GM21526 (cell line): ENCODE measurements around the gene NMNAT2.

ENCODE experiments used
- ATAC-seq: cut with Tn5 transposase; IDR thresholded peaks from one replicate; pipeline ENCODE4 v1.9.1; 2021; ENCODE audit warnings: moderate library complexity; ENCODE audit not compliant: unreplicated experiment, low FRiP score

NMNAT2 gene

DNA sequence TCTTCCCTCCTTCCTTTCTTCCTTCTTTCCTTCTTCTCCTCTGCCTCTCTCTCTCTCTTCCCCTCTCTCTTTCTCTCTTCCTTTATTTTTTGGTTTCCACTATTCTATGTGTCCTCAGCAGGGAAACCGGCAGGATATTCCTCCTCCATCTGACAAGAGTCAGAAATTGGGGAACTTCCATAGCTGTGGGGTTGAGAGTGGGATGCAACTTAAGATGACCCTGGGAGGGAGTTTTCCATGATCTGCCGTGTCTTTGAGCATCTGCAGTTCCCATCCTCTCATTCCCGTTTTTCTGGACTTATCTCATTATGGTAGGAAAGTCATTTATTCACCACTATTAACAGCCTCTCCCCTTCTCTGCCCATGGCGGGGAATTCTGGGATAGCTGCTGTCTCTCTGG lies 98.6 kb downstream of the NMNAT2 start:
- no peak for ATAC-seq

DNA sequence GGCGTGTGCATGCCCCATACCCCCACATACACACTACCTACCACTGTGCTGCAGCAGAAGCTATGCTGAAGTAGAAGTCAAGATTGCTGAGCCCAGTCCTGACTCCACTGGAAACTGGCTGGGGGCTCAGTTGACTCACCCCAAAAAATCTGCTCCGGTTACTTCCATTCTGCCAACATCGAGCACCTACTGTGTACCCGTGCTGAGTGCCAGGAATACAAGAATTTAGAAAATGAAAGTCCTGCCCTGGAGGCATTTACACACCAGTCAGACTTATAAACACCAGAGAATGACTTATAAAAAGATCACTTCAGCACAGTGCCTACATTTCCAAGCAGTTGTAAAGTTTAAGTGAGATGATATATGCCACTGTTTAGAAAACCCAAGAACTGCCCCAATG lies 99.1 kb downstream of the NMNAT2 start:
- ATAC-seq, result no peak

DNA sequence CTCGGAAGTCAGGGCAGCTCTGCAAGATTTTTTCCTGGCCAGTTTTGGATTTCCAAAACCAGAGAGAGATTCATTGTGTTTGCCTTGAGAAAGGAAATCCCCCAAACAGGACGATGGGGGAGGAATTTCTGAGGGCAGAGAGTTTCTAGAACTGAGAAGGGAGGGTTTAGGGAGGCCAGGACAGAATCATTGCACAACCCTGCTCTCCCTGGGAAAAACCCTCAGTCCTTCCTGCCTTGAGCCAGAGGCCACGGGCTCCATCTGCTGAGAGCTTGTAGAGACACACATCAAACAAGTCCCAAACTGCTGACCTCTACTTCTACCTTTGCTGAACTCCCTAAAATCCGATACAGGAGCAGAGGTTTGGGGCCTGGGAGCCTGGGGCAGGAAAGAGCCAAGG lies 99.7 kb downstream of the NMNAT2 start:
- no peak for ATAC-seq

DNA sequence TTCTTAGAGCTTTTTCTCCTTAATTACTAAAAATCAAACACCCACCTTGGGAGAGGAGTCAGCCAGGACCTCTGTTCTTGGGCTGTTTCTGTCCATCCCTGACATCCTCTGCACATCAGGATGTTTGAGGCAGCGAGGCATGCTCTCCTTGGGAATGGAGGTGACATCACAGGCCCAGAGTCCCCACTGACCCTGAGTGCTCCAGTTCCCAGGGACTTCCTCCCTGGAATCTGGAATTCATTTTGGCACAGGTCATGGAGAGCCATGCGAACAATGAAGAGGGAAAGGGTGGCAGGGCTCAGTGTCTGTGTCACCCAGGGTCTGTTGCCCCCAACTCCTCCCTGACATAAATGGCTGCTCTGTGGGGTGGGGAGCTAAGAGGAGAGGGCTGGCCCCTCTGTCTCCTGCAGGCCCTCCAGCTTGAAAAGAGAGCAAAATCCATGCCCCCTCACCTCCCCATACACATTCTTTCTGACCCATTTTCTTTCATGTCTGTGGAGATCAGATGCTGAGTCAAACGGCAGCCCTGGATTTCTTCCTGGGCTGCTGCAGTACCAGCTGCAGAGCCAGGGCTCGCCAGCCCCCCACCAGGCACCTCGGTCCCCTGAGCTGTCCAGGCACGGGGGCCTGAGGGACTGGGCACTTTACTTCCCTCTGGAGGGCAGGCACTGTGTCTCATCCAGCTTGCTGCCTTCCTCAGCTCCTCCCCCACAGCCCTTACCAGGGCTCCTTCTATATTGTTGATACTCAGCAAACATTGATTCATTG lies 102.0 kb downstream of the NMNAT2 start:
- no peak for ATAC-seq

DNA sequence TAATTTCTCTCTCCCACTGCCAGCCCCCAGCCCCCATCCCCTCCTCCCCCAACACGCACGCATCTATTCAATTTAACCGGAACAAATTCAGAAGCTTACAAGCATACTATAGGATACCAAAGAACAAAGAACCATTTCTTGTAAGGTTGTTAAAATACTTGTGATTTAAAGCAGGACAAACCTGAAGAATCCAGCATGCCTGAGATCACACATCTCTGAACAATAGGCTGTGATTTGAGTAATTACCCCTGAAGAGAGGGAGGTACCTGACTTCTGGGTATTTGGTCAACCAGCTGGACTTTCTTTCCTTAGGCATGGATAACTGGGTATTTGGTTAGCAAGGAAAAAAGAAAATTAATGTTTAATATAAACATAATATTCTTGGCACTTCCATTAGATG lies 105.1 kb downstream of the NMNAT2 start:
- ATAC-seq, result no peak

DNA sequence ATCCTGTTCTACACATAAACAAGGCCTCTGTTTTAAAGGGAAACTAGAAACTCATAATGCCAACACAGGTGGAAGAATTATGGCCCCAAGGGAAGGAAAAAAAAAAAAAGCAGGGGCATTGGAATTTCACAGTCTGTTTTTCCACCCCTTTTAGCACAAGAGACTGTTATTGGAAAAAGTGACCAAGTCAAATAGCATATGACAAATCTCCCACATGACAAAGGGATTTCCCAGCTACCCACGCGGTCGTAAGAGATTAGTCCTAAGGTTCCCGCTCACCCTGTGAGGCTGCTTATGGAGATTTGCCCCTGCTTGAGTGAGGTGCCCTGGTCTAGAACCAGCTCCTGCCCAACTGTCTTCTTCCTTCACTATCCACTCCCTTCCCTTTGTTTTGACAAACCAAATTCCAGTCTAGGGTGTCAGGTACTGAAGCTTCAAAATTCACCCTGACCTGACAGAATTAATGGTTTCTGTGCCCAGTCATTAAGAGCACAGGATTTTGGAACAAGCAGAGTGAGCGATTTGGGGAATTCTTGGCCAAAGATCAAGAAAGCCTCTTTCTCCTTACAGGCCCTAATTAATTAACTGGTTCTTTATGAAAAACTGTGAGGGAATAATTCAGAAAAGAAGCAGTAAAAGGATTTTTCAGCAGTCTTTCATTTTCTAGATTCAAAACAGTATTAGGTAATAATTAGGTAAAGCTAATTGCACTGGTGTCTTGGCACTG lies 107.3 kb downstream of the NMNAT2 start:
- no peak for ATAC-seq

DNA sequence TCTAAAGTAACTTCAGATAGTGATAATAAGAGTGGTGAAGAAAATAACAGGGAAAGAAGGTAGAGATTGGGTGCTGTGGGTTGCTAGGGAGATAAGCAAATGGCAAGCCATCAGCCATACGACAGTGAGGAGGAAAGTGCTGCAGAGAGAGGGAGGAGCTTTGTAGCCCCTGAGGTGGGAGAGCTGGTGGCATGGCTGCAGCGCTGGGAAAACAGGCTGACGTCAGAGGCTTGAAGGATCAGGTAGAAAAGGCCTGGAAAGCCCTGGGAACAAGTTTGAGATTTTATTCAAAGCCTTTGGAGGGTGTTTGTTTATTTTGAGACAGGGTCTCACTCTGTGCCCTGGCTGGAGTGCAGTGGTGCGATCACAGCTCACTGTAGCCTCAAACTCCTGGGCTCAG lies 109.5 kb downstream of the NMNAT2 start:
- ATAC-seq, result no peak

DNA sequence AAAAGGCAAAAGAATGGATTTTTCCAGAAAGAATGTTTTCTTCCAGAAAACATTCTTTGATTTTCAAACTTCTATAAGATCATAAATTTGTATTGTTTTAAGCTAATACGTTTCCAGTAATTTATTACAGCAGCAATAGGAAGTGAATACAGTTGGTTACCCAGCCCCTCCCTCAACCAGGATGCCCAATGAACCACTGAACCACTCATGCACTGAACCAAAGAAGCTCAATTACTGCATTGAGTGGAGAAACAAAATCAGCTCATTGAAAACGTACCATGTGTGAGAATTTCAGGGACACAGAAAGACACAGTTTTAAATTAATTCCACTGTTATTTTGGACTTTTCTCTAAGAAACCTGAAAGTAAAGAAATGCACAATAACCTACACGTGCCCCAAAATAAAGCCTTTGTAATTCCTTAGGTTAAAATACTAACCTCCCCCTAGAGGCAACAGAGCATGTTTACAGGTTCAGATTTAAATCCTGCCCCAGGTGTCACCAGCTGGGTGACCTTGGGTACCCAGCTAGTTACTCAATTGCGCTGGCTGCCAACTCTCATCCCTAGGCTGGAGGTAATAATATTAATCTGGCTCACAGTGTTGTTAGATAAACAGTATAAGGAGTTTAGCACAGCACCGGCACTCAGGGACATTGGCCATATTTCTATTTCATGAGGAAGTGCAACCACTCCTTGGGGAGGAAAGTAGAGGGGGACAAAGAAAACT lies 111.7 kb downstream of the NMNAT2 start:
- no peak for ATAC-seq

DNA sequence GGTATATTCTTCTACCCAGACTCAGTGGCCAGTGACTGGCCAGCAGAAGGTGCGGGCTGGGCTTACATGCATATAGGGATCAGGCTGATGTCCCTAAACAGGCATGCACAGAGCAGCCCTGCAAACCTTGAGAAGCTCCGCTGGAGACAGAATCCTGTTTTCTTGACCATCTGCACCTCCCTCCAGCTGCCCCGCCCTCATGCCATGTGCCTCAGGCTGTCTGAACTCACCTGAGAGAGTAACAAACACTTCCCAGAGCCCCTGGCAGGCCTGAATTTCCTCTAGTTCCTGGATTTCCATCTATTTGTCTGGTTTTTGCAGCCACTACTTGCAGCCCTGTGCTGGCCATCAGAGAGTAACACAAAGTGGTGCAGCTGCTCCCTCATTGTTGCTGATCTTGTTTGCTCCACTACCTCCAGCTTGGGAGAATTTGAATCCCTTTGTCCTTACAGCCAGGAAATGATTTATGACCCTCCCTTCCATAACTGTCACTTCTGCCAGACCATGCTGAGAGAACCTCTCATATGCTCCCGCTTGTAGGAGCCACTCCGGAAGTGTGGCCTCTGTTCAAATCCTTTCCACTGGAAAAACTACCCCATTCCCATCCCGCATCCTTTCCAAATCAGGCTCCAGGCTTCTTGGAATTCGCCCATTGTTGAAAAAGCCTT lies 113.6 kb downstream of the NMNAT2 start:
- ATAC-seq, result no peak

DNA sequence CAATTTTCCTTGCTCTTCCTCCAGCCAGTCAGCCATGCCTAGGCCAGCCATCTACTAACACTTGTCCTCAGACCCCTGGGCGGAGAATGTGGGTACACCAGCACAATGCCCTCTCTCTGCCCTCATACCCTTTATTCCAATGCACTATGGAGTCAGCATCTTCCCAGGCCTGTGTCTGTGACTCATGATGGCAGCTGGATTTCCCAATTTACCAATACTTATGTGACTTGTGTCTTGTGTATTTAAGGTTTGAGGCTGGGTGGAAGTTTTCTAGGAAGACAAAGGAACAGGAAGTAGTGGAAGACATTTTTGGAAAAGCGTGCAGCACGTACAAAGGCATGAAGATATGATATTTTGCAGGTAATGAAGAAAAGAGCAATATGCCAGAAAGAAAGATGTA lies 114.3 kb downstream of the NMNAT2 start:
- no peak for ATAC-seq

DNA sequence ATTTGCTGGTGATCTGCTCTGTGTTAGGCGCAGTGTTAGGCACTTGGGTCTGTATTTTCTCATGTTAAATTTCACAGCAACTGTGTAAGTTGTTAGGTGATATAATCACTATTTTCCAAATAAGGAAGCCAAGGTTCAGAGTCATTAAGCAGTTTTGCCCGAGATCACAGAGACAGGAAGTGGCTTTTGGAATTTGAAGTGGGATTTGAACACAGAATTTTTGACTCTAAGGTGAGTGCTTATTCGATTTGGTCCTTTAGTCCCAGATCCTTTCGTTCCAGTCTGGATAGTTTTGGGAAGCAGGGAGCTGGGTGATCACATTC lies 114.9 kb downstream of the NMNAT2 start:
- no peak for ATAC-seq

DNA sequence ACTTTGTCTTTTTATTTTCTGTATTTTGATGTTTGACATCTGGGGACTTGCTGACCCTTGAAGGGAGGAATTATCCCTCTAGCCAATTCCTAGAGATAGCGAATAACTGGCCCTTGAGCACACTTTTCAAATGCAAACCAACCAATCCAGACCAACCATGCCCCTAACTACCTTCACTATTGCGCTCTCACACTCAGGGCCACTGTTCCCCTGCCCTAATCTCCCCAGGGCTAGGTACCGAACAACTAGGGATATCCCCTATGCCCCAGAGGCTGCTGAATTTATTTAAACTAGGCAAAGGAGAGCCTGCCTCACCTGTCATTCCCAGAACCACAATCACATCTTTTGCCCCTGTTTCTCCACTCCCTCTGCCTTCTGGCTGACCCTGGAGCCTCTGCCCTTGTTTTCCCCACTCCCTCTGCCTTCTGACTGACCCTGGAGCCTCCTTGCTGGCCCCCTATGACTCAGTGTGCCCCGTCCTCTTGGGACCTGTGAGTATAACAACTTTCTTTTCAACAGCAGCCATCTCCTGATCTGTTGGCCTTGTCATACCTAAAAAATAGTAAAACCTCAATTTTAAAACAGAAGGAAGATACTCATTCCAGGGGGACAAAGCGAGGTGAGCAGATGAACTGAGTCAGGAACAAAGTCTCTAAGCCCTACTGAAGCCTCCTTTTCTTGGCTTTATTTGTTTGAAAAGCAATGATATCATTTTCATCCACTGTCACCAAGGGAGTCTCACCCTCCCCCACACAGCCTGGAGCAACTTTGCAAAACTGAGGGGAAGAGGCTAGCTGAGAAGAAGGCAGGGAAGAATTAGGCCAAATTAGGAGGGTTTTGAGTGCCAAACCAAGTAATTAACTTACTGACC lies 115.5 kb downstream of the NMNAT2 start:
- ATAC-seq, result no peak

DNA sequence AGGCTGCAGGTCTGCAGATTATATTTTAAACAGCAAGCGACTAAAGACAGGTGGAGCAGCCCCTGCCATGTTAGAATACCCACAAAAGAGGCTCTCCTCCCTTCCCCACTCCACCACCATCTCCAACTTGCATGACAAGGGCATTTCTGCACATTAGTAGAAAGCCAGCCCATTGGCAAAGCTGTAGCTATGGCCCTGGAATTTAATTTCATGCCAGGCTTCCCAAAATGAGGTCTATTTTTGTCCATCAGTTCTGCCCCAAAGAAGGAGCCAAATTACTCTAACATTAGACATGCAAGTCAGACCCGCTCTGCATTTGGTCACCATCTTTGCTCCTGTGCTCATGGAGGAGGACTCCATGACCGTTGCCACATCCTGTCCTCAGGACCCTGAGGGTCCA lies 116.9 kb downstream of the NMNAT2 start:
- ATAC-seq, result no peak

DNA sequence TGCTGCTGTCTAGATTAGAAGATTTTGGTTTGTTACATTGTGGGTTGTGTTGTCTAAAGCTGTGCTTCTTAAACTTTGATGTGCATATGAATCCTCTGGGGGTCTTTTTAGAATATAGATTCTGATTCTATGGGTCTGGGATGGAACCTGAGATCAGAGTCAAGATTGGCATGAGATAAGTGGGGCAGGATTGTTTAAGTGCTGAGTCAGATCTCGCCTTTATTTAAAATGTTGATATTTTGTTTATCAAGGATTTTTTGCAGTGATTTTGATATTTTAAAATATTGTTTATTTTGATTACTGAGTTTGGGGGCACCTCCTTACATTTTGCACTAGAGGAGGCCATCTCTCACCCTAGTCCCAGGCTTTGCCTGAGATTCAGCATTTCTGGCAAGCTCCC lies 117.4 kb downstream of the NMNAT2 start:
- no peak for ATAC-seq

DNA sequence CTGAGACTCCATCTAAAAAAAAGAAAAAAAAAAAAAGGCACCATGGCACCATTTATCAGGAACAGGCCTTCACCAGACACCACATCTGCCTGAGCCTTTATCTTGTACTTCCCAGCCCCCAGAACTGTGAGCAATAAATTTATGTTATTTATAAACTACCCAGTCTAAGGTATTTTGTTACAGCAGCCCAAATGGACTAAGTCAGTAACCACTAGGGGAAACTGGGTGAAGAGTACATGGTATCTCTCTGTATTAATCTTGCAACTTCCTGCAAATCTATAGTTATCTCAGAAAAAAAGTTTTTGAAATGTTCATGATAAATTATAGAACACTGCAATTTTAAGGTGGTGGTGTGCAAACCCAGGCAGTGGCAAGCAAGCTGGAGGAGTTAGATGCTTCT lies 117.8 kb downstream of the NMNAT2 start:
- no peak for ATAC-seq

DNA sequence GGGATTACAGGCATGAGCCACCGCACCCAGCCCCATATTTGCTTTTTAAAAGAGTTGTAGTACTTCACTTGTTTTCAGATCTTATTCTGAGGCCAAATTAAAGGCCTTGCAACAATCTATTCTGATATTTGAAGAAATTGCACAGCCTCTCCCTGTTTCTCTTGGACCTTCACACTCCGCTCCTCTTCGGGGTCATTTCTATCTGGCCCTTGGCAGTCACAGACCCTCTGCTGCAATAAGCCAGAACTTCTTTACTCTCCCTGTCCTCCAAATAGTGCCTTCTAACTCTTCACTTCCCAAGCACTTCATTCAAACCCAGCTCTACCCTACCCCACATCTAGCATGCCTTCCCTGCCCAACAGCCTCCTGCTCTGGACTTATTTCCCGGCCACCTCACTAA lies 121.4 kb downstream of the NMNAT2 start:
- no peak for ATAC-seq

DNA sequence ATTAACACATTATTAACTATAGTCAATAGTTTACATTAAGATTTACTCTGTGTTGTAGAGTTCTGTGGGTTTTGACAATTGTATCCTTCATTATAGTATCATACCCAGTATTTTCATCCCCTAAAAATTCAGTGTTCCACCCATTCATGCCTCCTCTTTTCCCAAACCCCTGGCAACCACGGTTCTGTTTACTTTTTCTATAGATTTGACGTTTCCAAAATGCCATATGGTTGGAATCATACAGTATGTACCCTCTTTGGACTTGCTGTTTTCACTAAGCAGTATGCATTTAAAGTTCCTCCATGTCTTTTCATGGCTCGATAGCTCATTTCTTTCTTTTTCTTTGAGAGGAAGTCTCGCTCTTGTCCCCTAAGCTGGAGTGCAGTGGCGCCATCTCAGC lies 122.7 kb downstream of the NMNAT2 start:
- ATAC-seq, result no peak

DNA sequence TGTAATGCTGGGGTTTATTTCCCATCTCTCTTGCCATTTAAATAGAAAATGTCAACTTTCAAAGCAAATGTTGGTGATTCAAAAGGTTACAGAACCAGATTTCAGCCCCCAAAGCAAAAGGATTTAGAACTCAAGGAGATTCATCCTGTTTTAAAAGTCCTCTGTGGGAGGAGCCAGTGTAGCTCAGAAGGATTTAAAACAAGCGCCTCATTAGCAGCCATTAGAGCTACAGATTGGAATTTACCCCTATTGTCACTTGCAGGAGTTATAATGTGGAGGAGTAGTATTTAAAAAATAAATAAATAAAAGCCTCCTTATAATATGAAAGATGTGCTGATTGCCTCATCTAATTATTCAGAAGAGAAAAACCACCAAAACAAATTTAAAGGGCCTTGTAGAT lies 124.3 kb downstream of the NMNAT2 start:
- ATAC-seq, result no peak

DNA sequence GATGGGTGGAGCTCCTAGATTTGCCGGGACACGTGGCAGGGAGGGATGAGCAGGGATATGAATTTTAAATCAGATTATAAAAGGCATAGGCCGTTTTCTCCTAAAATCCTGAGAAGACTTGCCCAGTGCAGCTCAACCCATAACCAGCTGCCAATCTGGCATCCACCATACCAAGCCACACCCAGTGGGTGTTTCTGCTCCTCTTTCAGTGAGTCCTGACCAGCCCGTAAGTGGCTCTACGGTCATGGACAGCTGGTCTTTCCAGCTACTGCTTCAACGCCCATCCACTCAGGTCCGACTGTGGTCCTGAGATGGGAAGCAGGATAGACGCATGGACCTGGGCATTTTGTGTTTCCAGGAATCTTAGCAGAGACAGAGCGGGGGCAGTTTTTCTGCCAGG lies 124.9 kb downstream of the NMNAT2 start:
- ATAC-seq, result no peak

DNA sequence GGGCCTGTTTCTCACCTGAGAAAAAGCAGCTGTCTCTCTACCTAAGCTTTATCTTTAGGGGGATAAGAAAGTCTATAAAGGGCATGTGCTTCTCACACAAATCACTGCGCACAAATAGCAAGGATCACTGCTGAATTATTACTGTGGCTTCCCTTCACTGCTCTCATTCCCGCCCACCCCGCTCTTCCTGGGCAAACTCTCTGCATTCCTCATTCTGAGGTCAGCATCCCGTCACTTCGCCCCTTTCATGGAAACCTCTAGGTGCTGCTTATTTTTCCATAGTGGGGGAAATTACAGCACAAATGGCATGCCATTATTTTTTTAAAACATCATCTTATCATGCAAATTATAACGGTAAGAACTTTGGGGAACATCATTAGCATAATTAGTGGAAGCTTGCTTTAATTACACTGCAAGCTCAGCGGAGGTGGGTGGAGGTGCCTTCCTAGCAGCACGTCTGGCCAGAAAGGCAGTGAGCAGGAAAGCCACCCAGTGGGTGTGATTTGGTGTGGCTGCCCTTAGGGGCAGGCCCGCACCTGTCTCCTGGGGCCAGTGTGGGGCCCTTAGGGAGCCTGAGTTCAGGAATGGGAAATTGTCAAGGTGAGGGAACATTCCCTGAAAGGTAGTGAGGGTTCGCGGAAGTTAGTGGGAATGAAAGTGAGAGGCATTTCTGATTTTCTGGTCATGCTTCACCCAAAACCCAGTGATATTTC lies 126.2 kb downstream of the NMNAT2 start:
- ATAC-seq, result no peak
